GDM1 (cell line): ENCODE data around the gene TMEM59L.

ENCODE experiments used
- DNase-seq: peaks from one replicate; lab custom pipeline; 2025; lab: John Stamatoyannopoulos, UW

The TMEM59L gene

DNA sequence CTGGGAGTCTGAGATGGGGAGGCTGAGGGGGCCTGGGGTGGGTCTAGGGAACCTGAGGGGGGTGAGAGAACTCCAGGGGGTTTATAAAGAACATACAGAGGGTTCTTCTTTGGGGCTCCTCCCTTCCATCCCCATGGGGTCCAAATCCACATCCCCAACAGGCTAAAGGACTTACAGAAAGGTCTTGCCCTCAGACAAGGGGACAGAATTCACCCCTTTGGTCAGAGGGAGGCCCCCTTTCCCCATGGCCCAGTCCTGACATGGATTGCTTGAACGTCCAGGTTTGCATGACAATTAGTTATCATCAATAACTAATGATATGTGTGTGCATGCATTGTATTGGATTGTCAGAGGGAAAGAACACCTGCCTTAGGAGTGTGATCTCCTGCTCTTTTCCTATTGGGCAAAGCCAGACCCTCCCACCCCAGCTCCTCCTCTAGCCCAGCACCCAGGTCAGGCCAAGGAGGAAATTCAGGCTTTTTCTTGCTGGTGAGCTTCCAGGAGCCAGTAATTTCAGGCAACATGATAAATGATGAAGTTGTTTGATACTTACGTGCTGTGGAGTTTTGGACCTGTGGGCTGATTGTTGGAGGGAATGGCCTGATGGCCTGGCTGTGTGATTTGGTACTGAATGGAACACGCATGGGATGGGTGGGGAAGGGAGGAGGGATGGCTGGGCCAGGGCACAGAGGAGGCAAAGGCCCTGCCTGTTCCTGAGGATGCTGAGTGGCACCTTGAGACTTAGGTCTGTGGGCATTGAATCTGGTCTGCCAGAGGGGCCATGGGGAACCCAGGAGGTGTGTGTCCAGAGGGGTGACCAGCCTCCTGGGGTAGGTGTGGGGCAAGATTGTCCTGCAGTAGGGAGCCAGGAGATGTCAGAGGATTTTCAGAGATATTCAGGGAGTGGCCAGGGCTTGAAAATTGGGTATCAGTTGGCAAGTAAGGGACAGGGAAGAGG, 25.3 kb downstream of the TMEM59L start:
- DNase-seq: peak; percentile 4

GRCh38 chr19:18639706-18640243, 27.1 kb downstream of the TMEM59L start:
- no peak for DNase-seq

GRCh38 chr19:18644196-18645034, 31.7 kb downstream of the TMEM59L start:
- peak; percentile 61 for DNase-seq

- no peak for DNase-seq
These were observed 32.4 kb downstream of the TMEM59L start for GRCh38 chr19:18645035-18645511.

GRCh38 chr19:18646535-18647370, 34.1 kb downstream of the TMEM59L start:
- DNase-seq: no peak

DNA sequence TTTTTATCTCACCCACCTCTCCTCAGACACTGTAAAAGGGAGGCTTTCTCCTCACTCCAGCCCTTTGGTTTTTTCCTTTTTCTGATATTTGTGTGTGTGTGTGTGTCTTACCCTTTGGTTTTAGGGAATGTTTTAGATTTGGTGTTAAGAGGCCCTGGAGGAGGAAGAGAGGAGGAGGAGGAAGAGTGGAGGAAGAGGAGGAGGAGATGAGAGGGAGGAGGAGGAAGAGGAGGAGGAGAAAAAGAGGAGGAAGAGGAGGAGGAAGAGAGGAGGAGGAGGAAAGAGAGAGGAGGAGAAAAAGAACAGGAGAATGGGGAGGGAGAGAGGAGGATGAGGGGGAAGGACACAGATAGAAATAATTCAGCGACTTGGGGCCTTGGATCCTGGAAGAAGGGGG, 34.7 kb downstream of the TMEM59L start:
- no peak for DNase-seq

- DNase-seq: no peak
These were observed 35.1 kb downstream of the TMEM59L start for GRCh38 chr19:18647807-18648206.

DNA sequence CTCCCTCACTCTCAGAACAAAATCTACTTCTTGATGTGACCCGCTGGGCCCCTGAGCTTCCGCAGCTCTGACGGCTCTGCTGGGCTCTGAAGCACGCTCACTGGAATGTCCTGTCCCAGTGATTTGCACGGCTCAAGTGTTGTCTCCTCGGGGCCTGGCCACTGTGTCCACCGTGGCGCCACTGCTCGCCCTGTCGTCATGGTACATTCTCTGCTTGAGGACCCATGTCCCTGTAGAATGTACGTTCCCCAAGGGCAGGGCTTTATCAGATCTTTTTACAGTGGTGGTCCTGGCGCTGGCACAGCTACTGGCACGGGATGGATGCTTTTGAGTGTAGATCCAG, 36.3 kb downstream of the TMEM59L start:
- DNase-seq: no peak

GRCh38 chr19:18649371-18650020, 36.8 kb downstream of the TMEM59L start:
- DNase-seq: no peak

DNA sequence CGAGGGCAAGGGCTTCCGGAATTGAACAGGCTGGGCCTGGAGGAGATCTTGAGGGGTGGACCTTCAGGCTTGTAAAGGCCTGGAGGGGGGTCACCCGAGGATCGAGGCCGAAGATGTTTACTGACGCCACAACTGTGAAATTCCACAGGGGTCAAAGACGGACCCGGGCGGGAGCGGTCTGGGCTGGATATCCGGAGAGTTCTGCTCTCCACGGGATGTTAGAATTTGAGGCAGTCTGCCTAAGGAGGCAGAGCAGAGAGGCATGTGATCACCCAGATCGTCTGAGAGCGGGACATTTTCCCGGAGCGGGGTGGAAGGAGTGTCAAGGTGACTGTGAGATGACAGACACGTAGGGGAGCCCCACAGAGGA, 37.3 kb downstream of the TMEM59L start:
- no peak for DNase-seq

DNA sequence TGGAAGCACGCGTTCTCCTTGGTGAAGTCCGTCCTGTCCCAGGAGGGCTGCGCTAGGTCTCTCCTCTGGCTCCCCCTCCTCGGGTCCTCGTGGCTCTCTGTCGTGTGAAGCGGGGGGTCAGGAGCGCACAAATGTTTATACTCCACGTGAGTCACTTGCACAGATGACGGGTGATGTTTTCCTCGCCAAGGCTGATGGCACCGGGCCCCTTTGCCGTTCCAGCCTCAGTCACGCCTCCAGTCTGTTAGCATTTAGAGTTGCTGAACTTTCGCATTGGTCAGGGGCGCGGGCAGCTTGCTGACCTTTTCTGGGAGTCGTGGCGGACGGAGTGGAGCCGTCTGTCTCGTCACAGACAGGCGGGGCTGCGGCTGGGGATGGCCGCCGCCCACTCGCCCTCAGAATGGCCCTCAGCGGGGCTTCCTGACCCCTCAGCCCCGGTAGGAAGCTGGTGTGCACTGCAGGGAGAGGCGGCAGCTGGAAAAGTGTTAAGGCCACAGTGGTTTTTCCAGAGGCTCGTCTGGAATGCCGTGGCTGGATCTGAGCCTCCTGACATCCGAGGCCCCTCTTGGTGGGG, 37.9 kb downstream of the TMEM59L start:
- DNase-seq: no peak

- DNase-seq: no peak
These were observed 38.6 kb downstream of the TMEM59L start for GRCh38 chr19:18651300-18651699.

DNA sequence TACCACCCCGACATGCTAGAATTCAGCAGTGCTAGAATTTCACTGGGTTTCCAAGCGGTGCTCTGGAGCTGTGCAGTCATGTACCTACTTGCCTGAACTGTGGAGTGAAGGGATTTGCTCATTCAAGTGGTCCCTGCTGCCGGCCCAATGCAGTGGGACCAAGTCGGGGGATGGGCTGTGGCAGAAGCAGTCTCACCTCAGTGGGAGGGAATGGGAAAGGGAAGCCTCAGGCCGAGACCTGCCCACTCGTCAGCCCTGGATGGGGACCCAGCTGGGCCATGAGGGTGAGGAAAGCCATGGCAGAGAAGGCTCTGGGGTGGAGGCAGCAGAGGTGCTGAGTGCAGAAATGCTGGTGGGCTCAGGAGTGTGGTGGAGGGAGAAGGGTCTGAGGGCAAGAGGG, 39.1 kb downstream of the TMEM59L start:
- DNase-seq: no peak

DNA sequence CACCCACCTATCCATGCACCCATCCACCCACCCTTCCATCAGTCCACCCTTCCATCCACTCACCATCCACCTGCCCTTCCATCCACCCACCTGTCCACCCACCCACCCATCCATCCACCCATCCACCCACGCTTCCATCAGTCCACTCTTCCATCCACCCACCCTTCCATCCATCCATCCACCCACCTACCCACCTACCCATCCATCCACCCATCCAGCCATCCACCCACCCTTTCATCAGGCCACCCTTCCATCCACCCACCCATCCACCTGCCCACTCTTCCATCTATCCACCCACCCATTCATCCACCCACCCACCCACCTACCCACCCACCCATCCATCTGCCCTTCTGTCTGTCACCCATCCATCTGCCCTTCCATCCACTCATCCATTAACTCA, 41.2 kb downstream of the TMEM59L start:
- DNase-seq: no peak

DNA sequence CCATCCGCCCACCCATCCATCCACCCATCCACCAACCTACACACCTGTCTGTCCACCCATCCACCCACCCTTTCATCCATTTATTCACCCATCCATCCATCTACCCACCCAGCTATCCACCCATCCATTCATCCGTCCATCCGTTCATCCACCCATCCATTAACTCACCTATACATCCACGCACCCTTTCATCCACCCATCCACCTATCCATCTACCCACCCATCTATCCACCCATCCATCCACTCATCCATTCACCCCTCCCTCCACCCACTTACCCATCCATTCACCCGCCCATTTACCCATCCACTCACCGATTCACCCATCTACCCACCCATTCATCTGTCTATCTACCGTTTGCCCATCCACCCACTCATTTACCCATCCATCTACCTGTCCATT, 41.8 kb downstream of the TMEM59L start:
- DNase-seq: no peak

DNA sequence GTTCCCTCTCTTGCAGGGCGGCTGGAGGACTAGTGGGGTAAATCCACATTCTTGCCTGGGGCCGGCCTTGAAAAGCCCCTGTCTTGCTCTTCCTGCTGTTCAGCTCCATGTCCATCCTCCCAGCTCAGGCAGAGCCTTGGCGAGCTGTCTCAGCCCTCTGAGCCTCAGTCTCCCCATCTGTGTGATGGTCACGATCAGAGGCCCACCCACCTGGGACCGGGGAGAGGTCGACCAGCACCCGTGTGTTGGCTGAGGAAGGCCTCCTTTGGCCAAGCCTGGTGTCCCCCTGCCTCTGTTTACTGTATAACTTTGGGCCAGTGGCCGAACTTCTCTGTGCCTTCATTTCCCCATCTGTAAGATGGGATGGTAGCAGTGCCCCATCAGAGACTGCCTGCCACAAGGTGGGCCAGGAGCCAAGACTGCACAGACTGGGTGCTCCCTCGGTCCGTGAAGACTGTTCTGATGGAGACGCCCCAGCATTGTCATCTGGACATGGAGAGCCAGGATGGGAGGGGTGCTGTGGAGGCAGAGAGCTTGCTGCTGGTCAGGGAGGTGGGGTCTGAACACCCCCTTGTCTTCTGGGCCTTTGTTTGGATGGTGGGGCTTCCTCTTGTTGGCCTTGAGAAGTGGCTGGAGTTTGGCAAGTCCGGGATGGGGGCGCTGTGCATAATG, 42.6 kb downstream of the TMEM59L start:
- no peak for DNase-seq

- DNase-seq: no peak
These were observed 43.8 kb downstream of the TMEM59L start for GRCh38 chr19:18656337-18657086.

DNA sequence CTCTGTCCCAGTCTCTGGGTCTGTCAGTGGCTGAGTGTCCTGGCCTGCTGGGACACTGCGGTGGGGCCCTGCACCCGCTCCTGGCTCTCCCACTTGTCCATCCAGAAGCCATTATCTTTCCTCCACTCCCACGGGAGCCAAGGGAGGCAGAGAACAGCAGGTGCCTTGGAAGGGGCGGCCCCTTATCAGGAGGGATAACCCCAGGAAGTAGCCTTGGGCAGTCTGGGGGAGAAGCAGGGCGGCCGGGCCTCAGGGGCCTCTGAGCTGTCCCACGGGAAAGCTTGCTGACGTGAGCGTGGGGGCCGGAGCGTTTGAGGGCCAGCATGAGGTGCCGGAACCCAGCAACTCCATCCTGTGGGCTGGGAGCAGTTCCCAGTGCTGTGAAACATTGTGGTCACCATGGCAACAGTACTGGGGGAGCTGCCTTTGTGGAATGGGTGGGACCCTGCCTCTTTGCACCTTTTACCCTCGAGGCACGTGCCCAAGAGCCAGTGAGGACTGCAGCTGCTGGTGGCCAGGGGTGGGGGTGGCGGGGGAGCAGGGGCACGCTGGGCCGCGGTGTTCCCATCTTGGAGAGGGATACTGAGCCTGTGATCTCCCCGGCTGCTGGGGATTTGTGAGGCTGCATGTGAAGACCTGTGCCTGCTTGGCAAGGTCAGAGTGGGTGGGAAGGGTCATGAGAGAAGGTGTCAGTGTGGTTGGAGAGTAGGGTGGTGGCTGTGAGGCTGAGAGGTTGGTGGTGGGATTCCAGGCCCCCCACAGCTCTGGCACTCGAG, 45.1 kb downstream of the TMEM59L start:
- no peak for DNase-seq

GRCh38 chr19:18658366-18658855, 45.7 kb downstream of the TMEM59L start:
- no peak for DNase-seq
